D721Med (cell line): Measurements from ENCODE around the gene TTYH3.

Experiments used
- DNase-seq: peaks from one replicate; pipeline ENCODE4 v3.0.0; 2011; ENCODE audit warnings: low spot score; ENCODE audit not compliant: insufficient read length
- FAIRE-seq: peaks from 2 replicates; lab custom pipeline; 2011; peaks lifted over from hg19 to GRCh38; lab: Jason Lieb, UNC
- TF ChIP-seq, protein P1 (sequence below): IDR thresholded peaks from 2 replicates; pipeline ENCODE4 v1.5.1; 2012; ENCODE audit warnings: mild to moderate bottlenecking, control low read depth; ENCODE audit not compliant: insufficient read depth; ENCODE audit errors: missing control alignments

TTYH3 gene

DNA sequence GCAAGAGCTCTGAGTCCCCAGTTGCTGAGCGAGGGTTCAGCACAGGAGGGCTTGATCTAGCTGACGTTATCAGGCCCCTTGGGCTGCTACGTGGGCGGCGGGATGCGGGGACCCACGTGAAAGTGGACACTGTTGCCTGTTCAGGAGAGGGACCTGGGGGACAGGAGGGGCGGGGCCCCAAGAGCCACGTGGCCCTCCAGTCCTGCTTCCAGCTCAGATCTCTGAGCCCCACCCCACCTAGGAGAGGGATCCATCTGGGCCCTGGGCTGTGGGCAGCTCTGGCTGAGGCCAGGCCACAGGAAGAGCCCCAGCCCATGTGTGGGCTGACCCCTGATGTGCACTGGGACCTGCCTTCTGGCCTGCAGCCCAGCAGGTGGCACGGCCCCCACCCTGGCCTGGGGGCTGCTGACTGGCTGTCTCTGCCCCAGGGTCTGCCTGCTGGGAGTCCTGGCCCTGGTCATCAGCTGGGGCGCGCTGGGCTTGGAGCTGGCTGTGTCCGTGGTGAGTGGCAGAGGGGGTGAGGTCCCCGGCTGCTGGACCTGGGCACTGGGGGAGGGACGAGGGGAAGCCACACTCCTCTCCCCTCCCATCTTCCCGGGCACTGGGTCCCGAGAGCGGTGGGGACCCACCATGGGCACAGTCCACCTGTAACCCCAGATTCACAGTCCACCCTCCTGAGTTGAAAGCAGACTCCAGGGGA, 17.5 kb downstream of the TTYH3 start:
- FAIRE-seq, result no peak
- DNase-seq, result no peak
- TF ChIP-seq, protein P1, sequence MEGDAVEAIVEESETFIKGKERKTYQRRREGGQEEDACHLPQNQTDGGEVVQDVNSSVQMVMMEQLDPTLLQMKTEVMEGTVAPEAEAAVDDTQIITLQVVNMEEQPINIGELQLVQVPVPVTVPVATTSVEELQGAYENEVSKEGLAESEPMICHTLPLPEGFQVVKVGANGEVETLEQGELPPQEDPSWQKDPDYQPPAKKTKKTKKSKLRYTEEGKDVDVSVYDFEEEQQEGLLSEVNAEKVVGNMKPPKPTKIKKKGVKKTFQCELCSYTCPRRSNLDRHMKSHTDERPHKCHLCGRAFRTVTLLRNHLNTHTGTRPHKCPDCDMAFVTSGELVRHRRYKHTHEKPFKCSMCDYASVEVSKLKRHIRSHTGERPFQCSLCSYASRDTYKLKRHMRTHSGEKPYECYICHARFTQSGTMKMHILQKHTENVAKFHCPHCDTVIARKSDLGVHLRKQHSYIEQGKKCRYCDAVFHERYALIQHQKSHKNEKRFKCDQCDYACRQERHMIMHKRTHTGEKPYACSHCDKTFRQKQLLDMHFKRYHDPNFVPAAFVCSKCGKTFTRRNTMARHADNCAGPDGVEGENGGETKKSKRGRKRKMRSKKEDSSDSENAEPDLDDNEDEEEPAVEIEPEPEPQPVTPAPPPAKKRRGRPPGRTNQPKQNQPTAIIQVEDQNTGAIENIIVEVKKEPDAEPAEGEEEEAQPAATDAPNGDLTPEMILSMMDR, result no peak

GRCh38 chr7:2649991-2650390, 18.2 kb downstream of the TTYH3 start:
- TF ChIP-seq, protein P1, result no peak
- FAIRE-seq, result no peak
- DNase-seq, result no peak

- no peak for FAIRE-seq
- no peak for DNase-seq
- TF ChIP-seq, protein P1, result no peak
These were observed 18.7 kb downstream of the TTYH3 start for GRCh38 chr7:2650451-2650850.

GRCh38 chr7:2651336-2651735, 19.6 kb downstream of the TTYH3 start:
- DNase-seq (peak; percentile 57), FAIRE-seq (no peak)
- TF ChIP-seq, protein P1, result peak; percentile 21

- FAIRE-seq (no peak), DNase-seq (no peak)
- TF ChIP-seq, protein P1, result no peak
These were observed 20.3 kb downstream of the TTYH3 start for GRCh38 chr7:2651847-2652735.

GRCh38 chr7:2652736-2653060, 20.9 kb downstream of the TTYH3 start:
- DNase-seq (no peak), FAIRE-seq (no peak)
- TF ChIP-seq, protein P1, result no peak

DNA sequence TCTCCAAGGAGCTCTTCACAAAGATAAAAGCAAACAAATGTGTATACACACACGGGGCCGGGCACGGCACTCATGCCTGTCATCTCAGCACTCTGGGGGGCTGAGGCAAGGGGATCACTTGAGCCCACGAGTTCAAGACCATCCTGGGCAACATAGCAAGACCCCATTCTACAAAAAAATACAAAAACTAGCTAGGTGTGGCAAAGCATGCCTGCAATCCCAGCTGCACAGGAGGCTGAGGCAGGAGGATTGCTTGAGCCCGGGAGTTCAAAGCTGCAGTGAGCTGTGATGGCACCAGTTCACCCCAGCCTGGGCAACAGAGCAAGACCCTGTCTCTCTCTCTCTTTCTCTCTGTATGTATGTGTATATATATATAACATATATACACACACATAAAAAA, 22.3 kb downstream of the TTYH3 start:
- DNase-seq (no peak), FAIRE-seq (no peak)
- TF ChIP-seq, protein P1, result no peak
